Measurements from ENCODE around the gene GSG1L.

DNA sequence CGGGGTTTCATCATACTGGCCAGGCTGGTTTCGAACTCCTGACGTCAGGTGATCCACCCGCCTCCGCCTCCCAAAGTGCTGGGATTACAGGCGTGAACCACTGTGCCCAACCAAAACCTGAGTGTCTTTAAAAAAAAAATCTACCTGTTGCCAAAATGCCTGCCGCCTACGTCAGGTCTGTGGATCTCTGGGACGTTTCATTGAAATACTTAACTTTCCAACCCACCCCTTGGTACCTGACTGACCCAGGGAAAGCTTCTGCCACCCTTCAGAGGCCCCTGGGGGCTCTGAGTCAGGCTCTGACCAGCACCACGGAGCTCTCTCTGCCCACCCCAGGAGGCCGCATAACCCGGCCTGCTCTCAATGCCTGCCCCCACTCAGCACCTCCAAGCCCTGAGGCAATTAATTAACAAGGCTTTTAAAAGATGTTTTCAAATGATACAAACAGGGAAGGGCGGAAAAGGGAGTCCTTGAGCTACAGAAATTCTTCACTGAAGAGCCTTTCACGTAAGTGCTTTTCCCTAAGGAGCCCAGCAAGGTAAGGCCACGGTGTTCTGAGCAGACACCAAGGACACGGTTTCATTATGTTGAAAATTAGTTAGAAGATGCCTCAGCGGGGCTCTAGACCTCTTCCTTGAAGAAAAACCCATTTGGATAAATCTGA lies 29.3 kb upstream of the GSG1L start:
- TF ChIP-seq, protein P1, sequence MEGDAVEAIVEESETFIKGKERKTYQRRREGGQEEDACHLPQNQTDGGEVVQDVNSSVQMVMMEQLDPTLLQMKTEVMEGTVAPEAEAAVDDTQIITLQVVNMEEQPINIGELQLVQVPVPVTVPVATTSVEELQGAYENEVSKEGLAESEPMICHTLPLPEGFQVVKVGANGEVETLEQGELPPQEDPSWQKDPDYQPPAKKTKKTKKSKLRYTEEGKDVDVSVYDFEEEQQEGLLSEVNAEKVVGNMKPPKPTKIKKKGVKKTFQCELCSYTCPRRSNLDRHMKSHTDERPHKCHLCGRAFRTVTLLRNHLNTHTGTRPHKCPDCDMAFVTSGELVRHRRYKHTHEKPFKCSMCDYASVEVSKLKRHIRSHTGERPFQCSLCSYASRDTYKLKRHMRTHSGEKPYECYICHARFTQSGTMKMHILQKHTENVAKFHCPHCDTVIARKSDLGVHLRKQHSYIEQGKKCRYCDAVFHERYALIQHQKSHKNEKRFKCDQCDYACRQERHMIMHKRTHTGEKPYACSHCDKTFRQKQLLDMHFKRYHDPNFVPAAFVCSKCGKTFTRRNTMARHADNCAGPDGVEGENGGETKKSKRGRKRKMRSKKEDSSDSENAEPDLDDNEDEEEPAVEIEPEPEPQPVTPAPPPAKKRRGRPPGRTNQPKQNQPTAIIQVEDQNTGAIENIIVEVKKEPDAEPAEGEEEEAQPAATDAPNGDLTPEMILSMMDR (IDR thresholded peaks at IDR 0.05; ENCODE audit: poor library complexity) = no peak
- no peak for TF ChIP-seq EZH2phosphoT487 (IDR thresholded peaks at IDR 0.05; ENCODE audit: low read depth, severe bottlenecking, unreplicated experiment)
- TF ChIP-seq EZH2 (IDR thresholded peaks at IDR 0.05; ENCODE audit: borderline replicate concordance) = no peak
